Measurements from ENCODE around the gene ATG16L2.
"Not testable (repeated sequence)": the region's sequence is repeated elsewhere in the genome, so short reads cannot be mapped to it uniquely, and the experiment has no call there.

ATG16L2 gene

GRCh38 chr11:72856065-72856464 is 41.9 kb downstream of the ATG16L2 start:
- no peak for FAIRE-seq

GRCh38 chr11:72856551-72857345 is 42.5 kb downstream of the ATG16L2 start:
- no peak for FAIRE-seq

DNA sequence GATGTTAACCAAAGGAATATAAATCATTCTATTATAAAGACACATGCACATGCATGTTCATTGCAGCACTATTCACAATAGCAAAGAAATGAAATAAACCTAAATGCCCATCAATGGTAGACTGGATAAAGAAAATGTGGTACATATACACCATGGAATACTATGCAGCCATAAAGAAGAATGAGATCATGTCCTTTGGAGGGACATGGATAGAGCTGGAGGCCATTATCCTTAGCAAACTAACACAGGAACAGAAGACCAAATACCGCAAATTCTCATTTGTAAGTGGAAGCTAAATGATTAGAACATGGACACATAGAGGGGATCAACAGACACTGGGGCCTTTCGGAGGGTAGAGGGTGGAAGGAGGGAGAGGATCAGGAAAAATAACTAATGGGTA is 44.1 kb downstream of the ATG16L2 start:
- FAIRE-seq, result not testable (repeated sequence)

DNA sequence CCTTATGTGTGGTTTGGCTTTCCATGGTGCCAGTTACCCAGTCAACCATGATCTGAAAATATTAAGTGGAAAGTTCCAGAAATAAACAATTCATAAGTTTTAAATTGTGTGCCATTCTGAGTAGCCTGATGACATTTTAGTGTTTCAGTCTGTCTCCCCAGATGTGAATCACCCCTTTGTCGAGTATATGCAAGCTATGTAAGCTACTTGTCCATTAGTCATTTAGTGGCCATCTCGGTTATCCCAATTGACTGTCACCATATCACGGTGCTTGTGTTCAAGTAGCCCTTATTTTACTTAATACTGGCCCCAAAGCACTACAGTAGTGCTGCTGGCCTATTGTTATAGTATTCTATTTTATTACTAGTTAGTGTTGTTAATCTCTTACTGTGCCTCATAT is 44.9 kb downstream of the ATG16L2 start:
- FAIRE-seq, result no peak

- no peak for FAIRE-seq
These were observed 45.8 kb downstream of the ATG16L2 start for GRCh38 chr11:72860010-72860409.

- no peak for FAIRE-seq
These were observed 46.4 kb downstream of the ATG16L2 start for GRCh38 chr11:72860592-72860991.

GRCh38 chr11:72863091-72863490 is 48.9 kb downstream of the ATG16L2 start:
- no peak for FAIRE-seq

DNA sequence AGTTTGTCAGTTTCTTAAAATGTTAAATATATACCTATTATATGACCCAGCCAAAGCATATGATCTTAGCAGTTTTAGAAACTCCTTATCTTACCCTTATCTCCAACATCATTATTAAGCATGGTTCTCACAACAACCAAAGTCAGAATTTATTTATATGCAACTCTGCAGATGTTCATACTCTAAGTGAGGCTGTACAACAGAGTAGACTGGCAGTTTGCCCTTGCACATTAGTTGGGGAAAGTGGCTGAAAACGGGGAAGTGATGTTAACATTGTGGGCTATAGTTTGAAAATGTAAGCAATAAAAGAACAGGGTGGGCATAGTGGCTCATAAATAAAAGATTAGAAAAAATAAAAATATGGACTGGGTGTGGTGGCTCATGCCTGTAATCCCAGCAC is 49.7 kb downstream of the ATG16L2 start:
- no peak for FAIRE-seq

- no peak for FAIRE-seq
These were observed 50.8 kb downstream of the ATG16L2 start for GRCh38 chr11:72864702-72865655.

DNA sequence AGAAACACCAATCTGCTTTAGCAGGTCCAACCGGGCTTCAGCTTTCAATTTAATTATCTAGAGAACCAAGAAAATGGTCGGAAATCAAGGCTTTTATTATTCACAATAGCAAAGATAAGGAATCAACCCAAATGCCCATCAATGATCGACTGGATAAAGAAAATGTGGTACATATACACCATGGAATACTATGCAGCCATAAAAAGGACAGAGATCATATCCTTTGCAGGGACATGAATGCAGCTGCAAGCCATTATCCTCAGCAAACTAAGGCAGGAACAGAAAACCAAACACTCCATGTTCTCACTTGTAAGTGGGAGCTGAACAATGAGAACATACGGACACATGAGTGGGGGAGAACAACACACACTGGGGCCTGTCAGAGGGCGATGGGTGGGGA is 53.8 kb downstream of the ATG16L2 start:
- FAIRE-seq, result no peak

GRCh38 chr11:72869831-72870230 is 55.6 kb downstream of the ATG16L2 start:
- FAIRE-seq, result no peak

- no peak for FAIRE-seq
These were observed 56.9 kb downstream of the ATG16L2 start for GRCh38 chr11:72871119-72871518.

GRCh38 chr11:72872012-72872411 is 57.8 kb downstream of the ATG16L2 start:
- no peak for FAIRE-seq

- FAIRE-seq, result no peak
These were observed 61.5 kb downstream of the ATG16L2 start for GRCh38 chr11:72875736-72876135.

DNA sequence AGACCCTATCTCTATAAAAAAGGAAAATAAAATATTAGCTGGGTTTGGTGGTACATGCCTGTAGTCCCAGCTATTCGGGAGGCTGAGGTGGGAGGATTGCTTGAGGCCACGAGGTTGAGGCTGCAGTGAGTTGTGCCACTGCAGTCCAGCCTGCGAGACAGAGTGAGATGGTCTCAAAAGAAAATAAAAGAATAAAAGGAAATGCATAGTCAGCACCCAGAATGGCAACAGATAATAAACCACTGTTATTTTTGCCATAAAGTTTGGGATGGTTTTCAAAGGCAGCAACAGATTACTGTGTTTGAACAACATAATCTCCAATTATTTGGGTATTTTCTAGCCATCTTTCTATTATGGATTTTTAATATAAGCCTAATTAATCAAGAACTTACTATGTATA is 61.9 kb downstream of the ATG16L2 start:
- FAIRE-seq, result no peak
